Fibroblast of the aortic adventitia (primary cell): Measurements from ENCODE around the gene TRAPPC2B. TPM values are rescaled to one million over a fixed set of nuclear protein-coding genes. Genes with fewer than 3 reads are reported as not detected.

Source experiments
- DNase-seq: peaks from one replicate; pipeline ENCODE4 v3.0.0-alpha.2; 2010; ENCODE audit warnings: low read depth
- H3K4me3 ChIP-seq: 2 replicates; pipeline ENCODE4 v1.5.1; 2011; ENCODE audit warnings: low read depth, mild to moderate bottlenecking, control low read depth, low read length, moderate library complexity
- total RNA-seq: library from RNA; depleted of rRNA; stranded (reverse); fragments of >200 nt; gene quantifications from 2 replicates; pipeline ENCODE4 v1.2.3, GENCODE V29; 2012; ENCODE audit warnings: low replicate concordance
- TF ChIP-seq, protein P1 (sequence below): IDR thresholded peaks from 2 replicates; pipeline ENCODE4 v1.5.1; 2011; ENCODE audit warnings: mild to moderate bottlenecking, low read length, control low read depth, inconsistent platforms; ENCODE audit not compliant: insufficient read depth

Gene TRAPPC2B
- total RNA-seq, 1 donor: 11.7 TPM

- TF ChIP-seq, protein P1, sequence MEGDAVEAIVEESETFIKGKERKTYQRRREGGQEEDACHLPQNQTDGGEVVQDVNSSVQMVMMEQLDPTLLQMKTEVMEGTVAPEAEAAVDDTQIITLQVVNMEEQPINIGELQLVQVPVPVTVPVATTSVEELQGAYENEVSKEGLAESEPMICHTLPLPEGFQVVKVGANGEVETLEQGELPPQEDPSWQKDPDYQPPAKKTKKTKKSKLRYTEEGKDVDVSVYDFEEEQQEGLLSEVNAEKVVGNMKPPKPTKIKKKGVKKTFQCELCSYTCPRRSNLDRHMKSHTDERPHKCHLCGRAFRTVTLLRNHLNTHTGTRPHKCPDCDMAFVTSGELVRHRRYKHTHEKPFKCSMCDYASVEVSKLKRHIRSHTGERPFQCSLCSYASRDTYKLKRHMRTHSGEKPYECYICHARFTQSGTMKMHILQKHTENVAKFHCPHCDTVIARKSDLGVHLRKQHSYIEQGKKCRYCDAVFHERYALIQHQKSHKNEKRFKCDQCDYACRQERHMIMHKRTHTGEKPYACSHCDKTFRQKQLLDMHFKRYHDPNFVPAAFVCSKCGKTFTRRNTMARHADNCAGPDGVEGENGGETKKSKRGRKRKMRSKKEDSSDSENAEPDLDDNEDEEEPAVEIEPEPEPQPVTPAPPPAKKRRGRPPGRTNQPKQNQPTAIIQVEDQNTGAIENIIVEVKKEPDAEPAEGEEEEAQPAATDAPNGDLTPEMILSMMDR: no peak
- DNase-seq: no peak
- H3K4me3 ChIP-seq: peak overlapping the region; percentile 85
Observed at GRCh38 chr19:57321751-57322150, 41.6 kb upstream of the TRAPPC2B start.

- TF ChIP-seq, protein P1: no peak
- no peak for DNase-seq
Observed at GRCh38 chr19:57324992-57325391, 38.4 kb upstream of the TRAPPC2B start.

DNA sequence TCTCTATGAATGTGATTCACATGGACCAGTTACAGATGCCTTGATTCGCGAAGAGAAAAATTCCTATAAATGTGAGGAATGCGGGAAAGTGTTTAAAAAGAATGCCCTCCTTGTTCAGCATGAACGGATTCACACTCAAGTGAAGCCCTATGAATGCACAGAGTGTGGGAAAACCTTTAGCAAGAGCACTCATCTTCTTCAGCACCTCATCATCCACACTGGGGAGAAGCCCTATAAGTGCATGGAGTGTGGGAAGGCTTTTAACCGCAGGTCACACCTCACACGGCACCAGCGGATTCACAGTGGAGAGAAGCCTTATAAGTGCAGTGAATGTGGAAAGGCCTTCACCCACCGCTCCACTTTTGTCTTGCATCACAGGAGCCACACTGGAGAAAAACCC lies 35.4 kb upstream of the TRAPPC2B start:
- no peak for DNase-seq
- H3K4me3 ChIP-seq: no peak overlapping the region
- TF ChIP-seq, protein P1: no peak

More at GRCh38 chr19:57324992-57325391, 38.4 kb upstream of the TRAPPC2B start:
- no peak overlapping the region for H3K4me3 ChIP-seq

DNA sequence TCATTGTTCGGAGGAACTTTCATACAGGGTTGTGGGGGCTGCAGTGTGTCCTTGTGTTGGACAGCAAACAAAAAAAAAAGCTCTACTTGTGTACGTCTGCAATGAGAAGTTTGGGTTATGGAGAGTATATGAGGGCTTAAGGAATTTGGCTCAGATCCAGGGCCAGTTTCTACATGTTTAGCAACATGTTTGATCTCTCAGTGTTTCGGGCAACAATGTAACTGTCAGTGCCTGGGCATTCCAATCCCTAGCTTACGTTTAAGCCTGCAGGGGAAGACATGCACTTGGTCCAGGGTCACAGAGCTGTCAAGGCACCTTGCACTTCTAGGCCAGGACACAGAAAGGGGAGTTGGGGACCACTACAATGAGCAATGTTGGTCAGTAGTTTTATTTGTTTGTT lies 29.2 kb upstream of the TRAPPC2B start:
- no peak overlapping the region for H3K4me3 ChIP-seq
- TF ChIP-seq, protein P1: no peak
- DNase-seq: peak; percentile 15

- TF ChIP-seq, protein P1: no peak
- DNase-seq: peak; percentile 27
- H3K4me3 ChIP-seq: no peak overlapping the region
Observed at GRCh38 chr19:57338877-57339276, 24.5 kb upstream of the TRAPPC2B start.

DNA sequence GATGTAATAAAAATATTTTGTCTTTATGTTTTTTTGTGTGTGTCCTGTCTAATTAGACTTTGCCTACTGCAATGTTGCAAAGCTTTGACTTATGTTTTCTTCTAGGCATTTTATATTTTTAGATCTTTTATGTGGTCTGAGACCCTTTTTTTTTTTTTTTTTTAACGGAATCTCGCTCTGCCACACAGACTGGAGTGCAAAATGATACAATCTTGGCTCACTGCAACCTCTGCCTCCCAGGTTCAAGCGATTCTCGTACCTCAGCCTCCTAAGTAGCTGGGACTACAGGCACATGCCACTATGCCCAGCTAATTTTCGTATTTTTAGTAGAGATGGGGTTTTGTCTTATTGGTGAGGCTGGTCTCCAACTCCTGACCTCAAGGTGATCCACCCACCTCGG lies 20.8 kb upstream of the TRAPPC2B start:
- no peak overlapping the region for H3K4me3 ChIP-seq
- DNase-seq: no peak
- TF ChIP-seq, protein P1: no peak

DNA sequence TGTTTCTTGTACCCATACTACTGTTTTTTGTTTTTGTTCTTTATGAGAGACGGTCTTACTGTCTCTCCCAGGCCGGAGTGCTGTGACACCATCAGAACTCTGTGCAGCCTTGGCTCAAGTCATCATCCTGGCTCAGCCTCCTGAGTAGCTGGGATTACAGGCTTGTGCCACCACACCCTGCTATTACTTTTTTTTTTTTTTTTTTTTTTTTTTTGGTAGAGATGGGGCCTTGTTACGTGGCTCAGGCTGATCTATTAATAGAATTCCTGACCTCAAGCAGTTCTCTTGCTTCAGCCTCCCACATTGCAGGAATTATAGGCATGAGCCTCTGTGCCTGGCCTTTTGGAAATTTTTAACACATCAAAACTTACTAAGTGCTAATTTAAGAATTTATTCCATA lies 15.2 kb upstream of the TRAPPC2B start:
- TF ChIP-seq, protein P1: no peak
- H3K4me3 ChIP-seq: no peak overlapping the region
- peak; percentile 75 for DNase-seq
